ENCODE results near the gene SEPTIN5. TPM values are rescaled to one million over a fixed set of nuclear protein-coding genes. Genes with fewer than 3 reads are reported as not detected.

The SEPTIN5 gene
- total RNA-seq, 2 experiments from 2014 or later = not detected

DNA sequence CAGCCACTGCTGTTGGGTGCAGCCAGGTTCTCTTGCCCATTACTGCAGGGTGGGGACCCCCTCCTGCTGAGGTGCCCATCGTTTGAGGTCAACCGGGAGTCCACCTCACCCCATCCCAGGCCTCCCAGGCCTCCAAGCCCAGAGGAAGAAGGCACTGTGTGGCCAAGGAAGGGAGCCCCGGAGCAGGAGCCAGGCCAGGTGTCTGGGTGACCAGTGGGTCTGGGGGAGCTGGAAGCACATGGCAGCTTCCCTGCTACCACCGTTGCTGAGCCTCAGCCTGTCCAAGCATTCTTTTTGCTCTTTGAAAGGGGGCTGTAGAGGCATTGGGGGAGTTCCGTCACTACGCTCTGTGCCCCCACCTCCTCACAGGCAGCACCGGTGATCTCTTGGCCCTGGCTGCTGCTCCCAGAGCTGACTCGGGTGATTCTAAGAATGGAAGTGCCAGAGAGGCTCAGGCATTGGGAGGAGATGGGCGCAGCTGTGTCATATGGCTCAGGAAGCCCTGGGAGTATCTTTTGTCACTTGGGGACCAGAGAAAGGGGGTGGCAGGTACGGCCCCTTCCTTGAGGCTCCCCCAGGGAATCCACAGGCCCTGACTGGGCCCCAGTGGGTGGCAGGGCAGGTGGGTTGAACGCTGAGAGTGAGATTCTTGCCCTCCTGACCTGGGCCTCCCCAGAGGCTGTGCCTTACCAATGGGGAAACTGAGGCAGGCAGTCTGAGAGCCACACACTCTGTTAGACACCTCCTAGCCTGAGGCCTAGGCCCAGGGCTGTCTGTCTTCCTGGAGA, 1.9 kb downstream of the SEPTIN5 start:
- H3K79me2 ChIP-seq (ENCODE audit: insufficient read depth, low read depth, low read length) = no peaks in the 10 kb centered on the region
- intact Hi-C loops (cut with micrococcal nuclease; ENCODE audit: unreplicated experiment) = no loop called here
- no peaks in the 10 kb centered on the region for H3K4me1 ChIP-seq (ENCODE audit: insufficient read depth, low read length, poor library complexity, severe bottlenecking)
- DNase-seq (ENCODE audit: low spot score) = no peak
- no peaks in the 10 kb centered on the region for H4K20me1 ChIP-seq (ENCODE audit: insufficient read depth, low read length)
- POLR2A ChIA-PET = no interaction called here
- H3K4me2 ChIP-seq (ENCODE audit: low read length) = no peak overlapping the region
- no peak overlapping the region for H3K4me3 ChIP-seq (ENCODE audit: low read depth, low read length, poor library complexity, severe bottlenecking)
- no peak overlapping the region for H3K27ac ChIP-seq (ENCODE audit: low read depth, low read length, poor library complexity, severe bottlenecking)
- no peaks in the 10 kb centered on the region for H3K9me2 ChIP-seq (ENCODE audit: insufficient read depth, low read length)
- TF ChIP-seq, protein P1, sequence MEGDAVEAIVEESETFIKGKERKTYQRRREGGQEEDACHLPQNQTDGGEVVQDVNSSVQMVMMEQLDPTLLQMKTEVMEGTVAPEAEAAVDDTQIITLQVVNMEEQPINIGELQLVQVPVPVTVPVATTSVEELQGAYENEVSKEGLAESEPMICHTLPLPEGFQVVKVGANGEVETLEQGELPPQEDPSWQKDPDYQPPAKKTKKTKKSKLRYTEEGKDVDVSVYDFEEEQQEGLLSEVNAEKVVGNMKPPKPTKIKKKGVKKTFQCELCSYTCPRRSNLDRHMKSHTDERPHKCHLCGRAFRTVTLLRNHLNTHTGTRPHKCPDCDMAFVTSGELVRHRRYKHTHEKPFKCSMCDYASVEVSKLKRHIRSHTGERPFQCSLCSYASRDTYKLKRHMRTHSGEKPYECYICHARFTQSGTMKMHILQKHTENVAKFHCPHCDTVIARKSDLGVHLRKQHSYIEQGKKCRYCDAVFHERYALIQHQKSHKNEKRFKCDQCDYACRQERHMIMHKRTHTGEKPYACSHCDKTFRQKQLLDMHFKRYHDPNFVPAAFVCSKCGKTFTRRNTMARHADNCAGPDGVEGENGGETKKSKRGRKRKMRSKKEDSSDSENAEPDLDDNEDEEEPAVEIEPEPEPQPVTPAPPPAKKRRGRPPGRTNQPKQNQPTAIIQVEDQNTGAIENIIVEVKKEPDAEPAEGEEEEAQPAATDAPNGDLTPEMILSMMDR (conservative IDR thresholded peaks at IDR 0.05; ENCODE audit: low read length) = no peak
- TF ChIP-seq EZH2phosphoT487 (IDR thresholded peaks at IDR 0.05; ENCODE audit: borderline replicate concordance, low read depth, low read length) = no peak
- H3K36me3 ChIP-seq (ENCODE audit: insufficient read depth, low read length) = no peaks in the 10 kb centered on the region
- H2AFZ ChIP-seq (ENCODE audit: low read length) = no peak overlapping the region
- no peaks in the 10 kb centered on the region for H3K9me3 ChIP-seq (ENCODE audit: low read length)
- CTCF ChIA-PET (ENCODE audit: unreplicated experiment) = no interaction called here
- BruUV-seq (replicated peaks) = no TSS peak

DNA sequence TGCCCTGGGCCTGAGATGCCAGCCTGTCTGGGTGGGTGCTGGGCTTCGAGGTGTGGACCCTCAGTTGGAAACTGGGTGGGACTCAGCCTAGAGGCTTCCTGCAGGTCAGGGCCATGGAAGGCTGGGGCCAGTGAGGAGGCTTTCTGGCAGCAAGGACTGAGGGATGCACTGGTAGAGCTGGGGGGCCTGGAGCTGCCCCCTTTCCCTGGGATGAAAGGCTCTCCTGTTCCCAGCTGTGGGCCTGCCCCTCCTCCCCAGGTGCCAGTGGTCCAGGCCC, 2.5 kb downstream of the SEPTIN5 start:
- CTCF ChIA-PET (ENCODE audit: unreplicated experiment) = no interaction called here
- intact Hi-C loops (cut with micrococcal nuclease; ENCODE audit: unreplicated experiment) = no loop called here

DNA sequence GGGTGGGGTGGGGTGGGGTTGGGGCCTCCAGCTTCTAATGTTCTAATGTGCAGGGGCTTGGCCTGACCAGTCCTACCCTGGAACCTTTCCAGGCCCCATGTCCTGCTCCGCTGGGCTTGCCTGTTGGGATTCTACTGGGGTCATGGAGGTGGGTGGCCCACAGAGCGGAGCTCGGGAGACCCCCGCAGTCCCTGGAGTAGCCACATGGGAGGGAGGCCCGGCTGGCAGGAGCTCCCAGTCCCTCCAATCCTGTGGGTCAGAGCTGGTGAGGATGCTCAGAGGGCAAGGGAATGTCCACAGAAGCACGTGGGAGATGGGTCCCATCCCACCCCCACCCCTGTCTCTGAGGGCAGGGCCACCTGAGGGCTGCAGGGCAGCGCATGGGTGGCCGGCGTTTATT, 2.9 kb downstream of the SEPTIN5 start:
- no peak for DNase-seq (ENCODE audit: low spot score)
- BruUV-seq (replicated peaks) = no TSS peak

More for the DNA sequence above, 2.5 kb downstream of the SEPTIN5 start:
- Histone ChIP-seq H3K79me2 (ENCODE audit: insufficient read depth, low read depth, low read length) (no peaks in the 10 kb centered on the region), H3K4me3 (ENCODE audit: low read depth, low read length, poor library complexity, severe bottlenecking) (no peak overlapping the region), H3K4me2 (ENCODE audit: low read length) (no peak overlapping the region), H3K4me1 (ENCODE audit: insufficient read depth, low read length, poor library complexity, severe bottlenecking) (no peaks in the 10 kb centered on the region), H3K9me2 (ENCODE audit: insufficient read depth, low read length) (no peaks in the 10 kb centered on the region), H3K36me3 (ENCODE audit: insufficient read depth, low read length) (no peaks in the 10 kb centered on the region), H2AFZ (ENCODE audit: low read length) (no peak overlapping the region), H4K20me1 (ENCODE audit: insufficient read depth, low read length) (no peaks in the 10 kb centered on the region), H3K9me3 (ENCODE audit: low read length) (no peaks in the 10 kb centered on the region), H3K27ac (ENCODE audit: low read depth, low read length, poor library complexity, severe bottlenecking) (no peak overlapping the region)
- TF ChIP-seq, protein P1 (conservative IDR thresholded peaks at IDR 0.05; ENCODE audit: low read length) = no peak
- TF ChIP-seq EZH2phosphoT487 (IDR thresholded peaks at IDR 0.05; ENCODE audit: borderline replicate concordance, low read depth, low read length) = no peak
- BruUV-seq (replicated peaks) = no TSS peak
- POLR2A ChIA-PET = no interaction called here
- no peak for DNase-seq (ENCODE audit: low spot score)

More for the DNA sequence above, 2.9 kb downstream of the SEPTIN5 start:
- no peaks in the 10 kb centered on the region for H3K4me1 ChIP-seq (ENCODE audit: insufficient read depth, low read length, poor library complexity, severe bottlenecking)
- H4K20me1 ChIP-seq (ENCODE audit: insufficient read depth, low read length) = no peaks in the 10 kb centered on the region
- no peak overlapping the region for H3K4me3 ChIP-seq (ENCODE audit: low read depth, low read length, poor library complexity, severe bottlenecking)
- no peak overlapping the region for H2AFZ ChIP-seq (ENCODE audit: low read length)
- intact Hi-C loops (cut with micrococcal nuclease; ENCODE audit: unreplicated experiment) = no loop called here
- ChIA-PET CTCF (ENCODE audit: unreplicated experiment) (no interaction called here), POLR2A (no interaction called here)
- no peak overlapping the region for H3K4me2 ChIP-seq (ENCODE audit: low read length)
- no peaks in the 10 kb centered on the region for H3K36me3 ChIP-seq (ENCODE audit: insufficient read depth, low read length)
- H3K79me2 ChIP-seq (ENCODE audit: insufficient read depth, low read depth, low read length) = no peaks in the 10 kb centered on the region
- no peaks in the 10 kb centered on the region for H3K9me3 ChIP-seq (ENCODE audit: low read length)
- TF ChIP-seq EZH2phosphoT487 (IDR thresholded peaks at IDR 0.05; ENCODE audit: borderline replicate concordance, low read depth, low read length) = no peak
- TF ChIP-seq, protein P1 (conservative IDR thresholded peaks at IDR 0.05; ENCODE audit: low read length) = no peak
- H3K27ac ChIP-seq (ENCODE audit: low read depth, low read length, poor library complexity, severe bottlenecking) = no peak overlapping the region
- no peaks in the 10 kb centered on the region for H3K9me2 ChIP-seq (ENCODE audit: insufficient read depth, low read length)
